ENCODE measurements around the gene SLC4A3. TPM values are rescaled to one million over a fixed set of nuclear protein-coding genes. Genes with fewer than 3 reads are reported as not detected.

SLC4A3 gene
- total and polyA plus RNA-seq, 2 of the 8 experiments (the other 6 are each of a cell fraction or from before 2014, with no cell fraction given), result 4.8 to 7.4 TPM

DNA sequence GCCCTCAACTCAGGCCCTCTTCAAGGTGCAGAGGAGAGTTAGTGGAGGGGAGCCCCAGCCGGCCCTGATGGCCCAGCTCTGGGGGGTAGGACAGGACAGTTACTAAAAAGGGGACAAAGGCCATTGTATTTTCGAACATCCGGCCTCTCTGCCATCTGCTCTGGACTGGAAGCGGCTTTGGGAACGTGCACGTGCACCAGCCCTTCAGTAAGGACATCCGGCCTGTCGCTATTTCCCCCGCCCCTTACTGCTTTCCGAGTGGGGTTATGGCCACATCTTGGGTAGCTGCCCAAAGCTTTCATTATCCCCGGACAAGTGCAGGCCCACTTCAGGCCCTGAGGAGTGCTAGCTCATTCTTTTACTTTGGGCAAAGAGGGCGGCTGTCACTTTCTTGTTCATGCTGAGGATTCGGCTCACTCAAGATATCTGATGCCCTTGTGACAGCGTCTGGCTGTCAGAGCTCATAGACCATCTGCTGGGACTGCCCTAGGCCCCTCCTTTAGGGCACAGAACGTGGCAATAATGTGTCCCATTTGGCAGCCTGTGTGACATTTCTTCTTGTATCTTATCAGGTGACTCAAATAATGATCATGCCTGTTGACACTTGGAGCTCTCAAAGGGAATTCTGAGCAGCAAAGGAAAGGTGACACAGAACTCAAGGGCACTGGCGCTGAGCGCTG, 17.5 kb downstream of the SLC4A3 start (continued):
- no peak for TF ChIP-seq ZNF274 (IDR thresholded peaks at IDR 0.05; ENCODE audit: borderline replicate concordance, extremely low read depth, low read length)
